ENCODE measurements around the gene SLC1A5.

DNA sequence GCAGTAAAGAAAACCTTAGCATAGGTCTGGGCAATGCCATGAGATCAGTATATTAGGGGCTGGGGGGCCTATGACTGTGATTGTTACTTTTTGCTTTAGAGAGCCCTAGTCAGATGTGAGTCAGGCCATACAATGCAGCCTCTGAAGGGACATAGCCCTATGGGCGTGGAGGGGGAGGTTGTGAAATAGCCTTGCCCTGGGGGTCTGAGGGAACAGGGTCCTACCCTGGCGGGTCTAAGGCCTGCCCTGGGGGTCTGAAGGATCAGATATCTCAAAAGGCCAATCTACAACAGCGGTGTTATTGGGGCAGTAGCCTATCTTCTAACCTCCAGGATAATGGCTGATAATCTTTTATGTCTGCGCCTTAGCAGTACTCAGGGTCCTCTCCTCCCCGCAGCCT, 13.8 kb upstream of the SLC1A5 start:
- TF ChIP-seq, protein P1, sequence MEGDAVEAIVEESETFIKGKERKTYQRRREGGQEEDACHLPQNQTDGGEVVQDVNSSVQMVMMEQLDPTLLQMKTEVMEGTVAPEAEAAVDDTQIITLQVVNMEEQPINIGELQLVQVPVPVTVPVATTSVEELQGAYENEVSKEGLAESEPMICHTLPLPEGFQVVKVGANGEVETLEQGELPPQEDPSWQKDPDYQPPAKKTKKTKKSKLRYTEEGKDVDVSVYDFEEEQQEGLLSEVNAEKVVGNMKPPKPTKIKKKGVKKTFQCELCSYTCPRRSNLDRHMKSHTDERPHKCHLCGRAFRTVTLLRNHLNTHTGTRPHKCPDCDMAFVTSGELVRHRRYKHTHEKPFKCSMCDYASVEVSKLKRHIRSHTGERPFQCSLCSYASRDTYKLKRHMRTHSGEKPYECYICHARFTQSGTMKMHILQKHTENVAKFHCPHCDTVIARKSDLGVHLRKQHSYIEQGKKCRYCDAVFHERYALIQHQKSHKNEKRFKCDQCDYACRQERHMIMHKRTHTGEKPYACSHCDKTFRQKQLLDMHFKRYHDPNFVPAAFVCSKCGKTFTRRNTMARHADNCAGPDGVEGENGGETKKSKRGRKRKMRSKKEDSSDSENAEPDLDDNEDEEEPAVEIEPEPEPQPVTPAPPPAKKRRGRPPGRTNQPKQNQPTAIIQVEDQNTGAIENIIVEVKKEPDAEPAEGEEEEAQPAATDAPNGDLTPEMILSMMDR (IDR thresholded peaks at IDR 0.05) = no peak
- TF ChIP-seq MYC (IDR thresholded peaks at IDR 0.05; ENCODE audit: borderline replicate concordance, low read length) = no peak
- TF ChIP-seq SREBF2 (IDR thresholded peaks at IDR 0.05) = no peak
- TF ChIP-seq, protein P2, sequence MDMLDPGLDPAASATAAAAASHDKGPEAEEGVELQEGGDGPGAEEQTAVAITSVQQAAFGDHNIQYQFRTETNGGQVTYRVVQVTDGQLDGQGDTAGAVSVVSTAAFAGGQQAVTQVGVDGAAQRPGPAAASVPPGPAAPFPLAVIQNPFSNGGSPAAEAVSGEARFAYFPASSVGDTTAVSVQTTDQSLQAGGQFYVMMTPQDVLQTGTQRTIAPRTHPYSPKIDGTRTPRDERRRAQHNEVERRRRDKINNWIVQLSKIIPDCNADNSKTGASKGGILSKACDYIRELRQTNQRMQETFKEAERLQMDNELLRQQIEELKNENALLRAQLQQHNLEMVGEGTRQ (IDR thresholded peaks at IDR 0.05) = no peak
- TF ChIP-seq ZNF302 (CRISPR knock-in tag; IDR thresholded peaks at IDR 0.05) = no peak
- no peak for TF ChIP-seq JUNB (IDR thresholded peaks at IDR 0.05)
- TF ChIP-seq CHD2 (IDR thresholded peaks at IDR 0.05; ENCODE audit: low read length, partially characterized antibody) = no peak
- TF ChIP-seq, protein P3, sequence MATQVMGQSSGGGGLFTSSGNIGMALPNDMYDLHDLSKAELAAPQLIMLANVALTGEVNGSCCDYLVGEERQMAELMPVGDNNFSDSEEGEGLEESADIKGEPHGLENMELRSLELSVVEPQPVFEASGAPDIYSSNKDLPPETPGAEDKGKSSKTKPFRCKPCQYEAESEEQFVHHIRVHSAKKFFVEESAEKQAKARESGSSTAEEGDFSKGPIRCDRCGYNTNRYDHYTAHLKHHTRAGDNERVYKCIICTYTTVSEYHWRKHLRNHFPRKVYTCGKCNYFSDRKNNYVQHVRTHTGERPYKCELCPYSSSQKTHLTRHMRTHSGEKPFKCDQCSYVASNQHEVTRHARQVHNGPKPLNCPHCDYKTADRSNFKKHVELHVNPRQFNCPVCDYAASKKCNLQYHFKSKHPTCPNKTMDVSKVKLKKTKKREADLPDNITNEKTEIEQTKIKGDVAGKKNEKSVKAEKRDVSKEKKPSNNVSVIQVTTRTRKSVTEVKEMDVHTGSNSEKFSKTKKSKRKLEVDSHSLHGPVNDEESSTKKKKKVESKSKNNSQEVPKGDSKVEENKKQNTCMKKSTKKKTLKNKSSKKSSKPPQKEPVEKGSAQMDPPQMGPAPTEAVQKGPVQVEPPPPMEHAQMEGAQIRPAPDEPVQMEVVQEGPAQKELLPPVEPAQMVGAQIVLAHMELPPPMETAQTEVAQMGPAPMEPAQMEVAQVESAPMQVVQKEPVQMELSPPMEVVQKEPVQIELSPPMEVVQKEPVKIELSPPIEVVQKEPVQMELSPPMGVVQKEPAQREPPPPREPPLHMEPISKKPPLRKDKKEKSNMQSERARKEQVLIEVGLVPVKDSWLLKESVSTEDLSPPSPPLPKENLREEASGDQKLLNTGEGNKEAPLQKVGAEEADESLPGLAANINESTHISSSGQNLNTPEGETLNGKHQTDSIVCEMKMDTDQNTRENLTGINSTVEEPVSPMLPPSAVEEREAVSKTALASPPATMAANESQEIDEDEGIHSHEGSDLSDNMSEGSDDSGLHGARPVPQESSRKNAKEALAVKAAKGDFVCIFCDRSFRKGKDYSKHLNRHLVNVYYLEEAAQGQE (IDR thresholded peaks at IDR 0.05) = no peak
- no peak for TF ChIP-seq POLR2A (IDR thresholded peaks at IDR 0.05; ENCODE audit: low read length)
- TF ChIP-seq BHLHE40 (IDR thresholded peaks at IDR 0.05; ENCODE audit: low read depth, low read length) = no peak
- no peak for TF ChIP-seq RAD21 (conservative IDR thresholded peaks at IDR 0.05 in 1 of 2, IDR thresholded peaks at IDR 0.05 in 1 of 2)

All from A549 (cell line).